ENCODE results near the gene KDM3B.
"Not testable (repeated sequence)": the region's sequence is repeated elsewhere in the genome, so short reads cannot be mapped to it uniquely, and the experiment has no call there.

Gene KDM3B

DNA sequence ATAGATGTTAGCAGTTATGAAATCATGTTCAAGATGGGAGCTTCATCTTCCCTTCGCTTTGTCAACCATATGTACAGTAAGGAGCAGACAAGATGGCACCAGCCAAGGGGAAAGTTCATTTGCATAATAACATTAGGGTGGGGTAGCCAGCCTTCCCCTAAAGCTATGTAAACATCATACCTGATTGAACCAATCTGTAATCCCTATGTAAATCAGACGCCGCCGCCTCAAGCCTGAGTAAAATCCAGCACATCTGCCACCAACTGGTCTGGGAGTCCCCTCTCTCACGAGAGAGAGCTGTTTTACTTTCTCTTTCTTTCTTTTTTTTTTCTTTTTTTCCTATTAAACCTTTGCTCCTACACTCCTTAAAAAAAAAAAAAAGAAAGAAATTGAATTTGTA is 55.5 kb downstream of the KDM3B start:
- DNase-seq: no peak

DNA sequence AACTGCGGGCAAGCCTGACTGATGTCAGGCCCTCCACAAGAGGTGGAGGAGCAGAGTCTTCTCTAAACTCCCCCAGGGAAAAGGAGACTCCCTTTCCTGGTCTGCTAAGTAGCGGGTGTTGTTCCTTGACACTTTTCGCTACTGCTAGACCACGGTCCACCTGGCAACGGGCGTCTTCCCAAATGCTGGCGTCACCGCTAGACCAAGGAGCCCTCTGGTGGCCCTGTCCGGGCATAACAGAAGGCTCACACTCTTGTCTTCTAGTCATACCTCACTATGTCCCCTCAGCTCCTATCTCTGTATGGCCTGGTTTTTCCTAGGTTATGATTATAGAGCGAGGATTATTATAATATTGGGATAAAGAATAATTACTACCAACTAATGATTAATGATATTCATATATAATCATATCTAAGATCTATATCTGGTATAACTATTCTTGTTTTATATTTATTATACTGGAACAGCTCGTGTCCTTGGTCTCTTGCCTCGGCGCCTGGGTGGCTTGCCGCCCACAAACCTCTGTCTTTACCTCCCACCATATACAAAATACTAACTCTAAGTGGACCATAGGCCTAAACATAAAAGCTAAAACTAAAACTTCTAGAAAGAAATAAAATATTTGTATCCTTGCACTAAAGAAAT is 58.6 kb downstream of the KDM3B start:
- DNase-seq: not testable (repeated sequence)

DNA sequence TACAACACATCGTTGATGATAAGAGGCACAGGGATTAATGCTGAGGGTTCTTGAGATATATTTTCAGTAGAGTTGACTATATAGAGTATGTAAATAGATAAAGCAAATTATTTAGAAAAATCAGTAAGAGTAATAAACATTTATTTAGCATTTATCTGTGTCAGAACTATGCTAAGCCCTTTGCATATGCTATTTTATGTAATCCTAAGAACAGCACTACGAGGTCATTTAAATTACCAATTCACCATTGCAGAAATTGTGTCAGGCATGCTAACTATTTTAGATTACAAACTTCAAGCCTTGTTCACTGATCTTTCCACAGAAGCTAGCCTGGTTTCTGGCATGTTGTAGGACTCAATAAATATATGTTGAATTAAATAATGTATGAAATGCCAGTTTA is 66.0 kb downstream of the KDM3B start:
- DNase-seq: no peak

DNA sequence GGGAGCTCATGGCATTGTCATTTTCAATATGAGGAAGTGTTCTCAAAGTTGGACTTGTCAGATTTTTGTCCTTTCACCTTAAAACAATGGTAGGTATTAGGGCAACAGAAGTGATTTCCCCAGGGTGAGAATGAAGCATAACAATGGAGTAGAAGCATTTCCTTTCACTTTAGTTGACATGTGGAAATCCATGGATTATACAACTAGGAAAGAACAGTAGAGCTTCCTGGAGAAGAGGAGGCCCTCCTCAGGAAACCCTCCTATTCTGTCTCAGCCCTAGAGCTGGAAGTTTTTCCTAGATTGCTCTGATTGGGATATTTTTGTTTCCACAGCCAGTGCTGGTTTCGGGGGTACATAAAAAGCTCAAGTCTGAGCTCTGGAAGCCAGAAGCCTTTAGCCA is 72.6 kb downstream of the KDM3B start:
- no peak for DNase-seq

DNA sequence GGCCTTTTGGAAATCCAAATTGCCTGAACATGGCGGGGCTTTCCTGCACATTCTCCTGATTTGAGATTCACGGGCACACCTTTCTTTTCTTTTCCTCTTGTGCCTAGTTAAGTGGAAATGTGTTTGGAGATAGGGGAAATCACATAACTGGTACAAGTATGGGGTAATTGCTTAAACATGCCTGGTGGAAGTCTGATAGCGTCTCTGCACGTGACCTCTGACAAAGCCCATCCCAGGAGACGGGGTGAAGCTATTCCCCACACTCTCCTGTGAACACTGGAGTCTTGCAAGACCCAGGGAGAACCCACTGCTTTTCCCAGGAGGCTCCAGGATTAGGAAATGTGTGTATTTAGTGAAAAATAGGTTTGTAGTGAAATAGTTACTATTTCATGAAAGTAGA is 83.5 kb downstream of the KDM3B start:
- DNase-seq: no peak

DNA sequence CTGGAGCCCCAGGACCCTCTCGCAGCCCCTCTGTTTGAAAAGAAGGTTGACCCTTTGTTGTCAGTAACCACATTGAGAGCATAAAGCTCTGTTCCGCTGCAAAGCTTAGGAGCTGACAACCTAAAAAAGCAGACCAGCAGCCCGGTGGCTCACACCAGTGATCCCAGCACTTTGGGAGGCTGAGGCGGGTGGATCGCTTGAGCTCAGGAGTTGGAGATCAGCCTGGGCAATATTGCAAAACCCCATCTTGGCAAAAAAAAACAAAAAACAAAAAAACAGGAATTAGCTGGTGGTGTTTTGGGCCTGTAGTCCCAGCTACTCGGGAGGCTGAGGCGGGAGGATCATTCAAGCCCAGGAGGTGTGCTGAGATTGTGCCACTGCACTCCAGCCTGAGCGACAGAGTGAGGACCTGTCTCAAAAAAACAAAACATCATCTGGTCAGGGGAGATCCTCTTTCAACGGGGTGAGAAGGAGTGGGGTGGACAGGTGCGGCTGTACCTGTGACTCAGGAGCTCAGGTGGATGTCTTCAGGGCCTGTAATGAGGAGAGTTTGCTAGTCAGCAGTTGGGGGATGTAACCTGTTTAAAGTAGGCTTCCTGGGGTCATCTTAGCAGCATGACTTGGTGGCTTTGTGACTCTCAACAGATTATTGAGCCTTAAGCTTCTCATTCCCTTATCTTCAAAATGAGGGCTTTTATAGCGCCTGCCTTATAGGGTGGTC is 85.7 kb downstream of the KDM3B start:
- DNase-seq: no peak

DNA sequence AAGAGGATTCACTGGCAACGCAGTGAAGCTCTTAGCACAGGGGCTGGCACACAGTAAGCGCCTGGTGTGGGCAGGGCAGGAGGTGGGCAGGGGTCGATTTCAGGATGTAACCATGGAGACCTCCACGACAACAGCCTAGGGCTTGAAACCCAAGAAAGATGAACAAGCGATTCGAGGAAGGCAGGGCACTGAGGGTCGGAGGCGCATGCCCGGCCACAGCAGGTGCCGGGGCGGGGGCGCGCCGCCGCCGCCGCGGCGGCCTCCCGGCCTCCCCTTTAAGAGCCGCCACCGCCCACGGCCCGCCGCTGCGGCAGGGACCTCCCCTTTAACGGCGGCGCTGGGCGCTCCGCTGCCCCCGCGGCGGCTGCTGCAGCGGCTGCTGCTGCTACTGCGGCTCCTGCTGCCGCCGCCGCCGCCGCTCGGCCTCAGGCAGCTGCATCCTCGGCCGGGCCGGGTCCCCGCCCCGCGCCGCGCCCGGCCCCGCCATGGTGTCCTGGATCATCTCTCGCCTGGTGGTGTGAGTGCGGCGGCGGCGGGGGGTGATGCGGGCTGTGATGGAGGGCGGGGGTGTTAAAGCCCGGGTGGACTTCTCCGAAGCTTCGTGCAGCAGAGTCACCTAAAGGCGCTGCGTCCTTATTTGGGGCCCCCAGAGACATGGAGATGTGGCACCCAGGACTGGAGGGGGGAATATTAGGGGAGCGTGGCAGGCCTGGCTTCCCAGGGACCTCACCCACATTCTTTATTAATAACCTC is 86.4 kb downstream of the KDM3B start, which contains the start of gene REEP2:
Gene REEP2, plus strand, starts transcription at position 334 of the 753 bp plus-strand sequence. Its CDS starts 152 bp downstream, at position 486.
- DNase-seq: no peak

DNA sequence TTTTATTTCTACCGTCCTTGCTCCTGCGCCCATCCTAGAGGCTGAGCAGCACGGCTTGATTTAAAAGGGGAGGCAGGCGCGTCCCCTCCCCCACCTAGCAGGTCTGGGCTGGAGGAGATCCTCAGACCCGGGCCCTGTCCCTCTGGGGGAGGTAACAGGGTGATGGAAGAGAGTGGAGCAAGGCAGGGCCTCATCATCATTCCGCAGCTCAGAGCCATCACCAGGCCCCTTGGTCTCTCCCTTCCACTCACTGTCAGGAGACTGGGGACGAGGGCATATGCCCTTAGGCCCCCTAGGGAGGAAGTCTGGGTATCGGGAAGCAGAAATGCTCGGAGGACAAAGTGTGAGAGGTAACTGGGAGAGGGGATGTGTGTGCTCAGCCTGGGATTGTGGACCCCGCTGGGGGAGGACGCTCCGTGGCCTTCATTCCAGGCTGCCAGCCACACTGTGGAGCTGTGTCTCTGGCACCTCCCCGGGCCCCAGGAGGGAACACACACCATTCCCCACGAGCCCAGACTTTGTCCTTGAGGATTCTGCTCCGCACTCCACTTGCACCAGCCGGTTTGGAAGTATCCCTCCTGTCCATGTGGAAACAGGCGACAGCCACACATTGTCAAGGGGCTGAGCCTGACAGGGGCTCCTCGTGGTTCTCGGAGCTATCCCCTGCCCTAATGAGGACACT is 87.1 kb downstream of the KDM3B start:
- DNase-seq: no peak

DNA sequence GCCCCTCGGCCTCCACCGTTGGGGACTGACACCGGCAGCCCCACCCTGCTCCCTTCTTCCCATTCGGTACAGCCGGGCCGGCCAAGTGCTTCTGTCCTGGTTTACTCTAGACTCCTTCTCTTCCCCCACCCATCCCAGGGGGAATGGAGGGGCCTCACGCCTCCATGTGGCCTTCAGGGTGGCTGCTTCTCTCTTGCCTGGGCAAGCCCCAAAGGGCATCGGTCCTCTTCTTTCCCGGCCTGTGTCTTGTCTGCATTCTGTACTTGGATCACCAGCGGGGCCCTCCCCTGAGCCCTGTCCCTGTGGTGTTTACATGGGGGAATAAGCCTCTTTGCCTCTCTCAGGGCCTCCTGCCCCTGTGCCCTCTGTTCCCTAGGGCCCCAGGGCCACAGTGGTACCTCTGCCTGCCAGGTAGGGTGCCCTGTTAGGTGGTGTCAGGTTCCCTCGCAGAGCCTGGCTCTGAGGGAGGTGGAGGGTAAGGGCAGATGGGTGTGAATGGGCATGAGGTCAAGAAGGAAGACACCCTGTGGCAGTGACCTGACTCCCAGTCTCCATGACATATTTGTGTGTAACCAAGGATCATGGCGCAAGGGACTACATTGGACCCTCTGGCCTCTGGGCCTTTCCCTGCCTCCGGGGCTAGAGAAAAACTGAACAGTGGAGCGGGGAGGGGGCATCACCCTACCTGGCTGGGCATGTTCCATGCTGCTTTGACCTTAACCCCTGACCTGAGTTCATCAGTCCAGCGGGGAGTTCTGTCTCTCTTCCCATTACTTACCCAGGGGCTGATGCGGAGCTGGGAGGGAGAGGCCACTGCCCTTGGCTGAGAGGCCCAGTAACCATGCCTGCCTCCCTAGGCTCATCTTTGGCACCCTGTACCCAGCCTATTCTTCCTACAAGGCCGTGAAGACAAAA is 87.9 kb downstream of the KDM3B start:
- no peak for DNase-seq

DNA sequence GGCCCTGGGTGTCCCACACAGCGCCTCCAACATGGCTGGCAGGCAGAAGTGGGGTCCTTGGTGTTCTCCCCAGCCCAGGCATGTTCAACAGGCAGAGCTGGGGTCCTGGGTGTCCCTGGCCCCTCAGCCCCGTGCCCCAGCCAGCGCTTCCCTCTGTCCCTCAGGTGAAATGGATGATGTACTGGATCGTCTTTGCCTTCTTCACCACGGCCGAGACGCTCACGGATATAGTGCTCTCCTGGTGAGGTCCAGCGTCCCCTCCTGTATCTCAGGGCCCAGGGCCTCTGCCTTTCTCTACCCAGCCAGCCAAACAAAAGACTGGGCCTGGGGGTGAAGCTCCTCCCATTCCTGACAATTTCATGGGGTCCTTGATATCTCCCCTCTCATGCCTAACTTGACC is 88.7 kb downstream of the KDM3B start:
- no peak for DNase-seq

DNA sequence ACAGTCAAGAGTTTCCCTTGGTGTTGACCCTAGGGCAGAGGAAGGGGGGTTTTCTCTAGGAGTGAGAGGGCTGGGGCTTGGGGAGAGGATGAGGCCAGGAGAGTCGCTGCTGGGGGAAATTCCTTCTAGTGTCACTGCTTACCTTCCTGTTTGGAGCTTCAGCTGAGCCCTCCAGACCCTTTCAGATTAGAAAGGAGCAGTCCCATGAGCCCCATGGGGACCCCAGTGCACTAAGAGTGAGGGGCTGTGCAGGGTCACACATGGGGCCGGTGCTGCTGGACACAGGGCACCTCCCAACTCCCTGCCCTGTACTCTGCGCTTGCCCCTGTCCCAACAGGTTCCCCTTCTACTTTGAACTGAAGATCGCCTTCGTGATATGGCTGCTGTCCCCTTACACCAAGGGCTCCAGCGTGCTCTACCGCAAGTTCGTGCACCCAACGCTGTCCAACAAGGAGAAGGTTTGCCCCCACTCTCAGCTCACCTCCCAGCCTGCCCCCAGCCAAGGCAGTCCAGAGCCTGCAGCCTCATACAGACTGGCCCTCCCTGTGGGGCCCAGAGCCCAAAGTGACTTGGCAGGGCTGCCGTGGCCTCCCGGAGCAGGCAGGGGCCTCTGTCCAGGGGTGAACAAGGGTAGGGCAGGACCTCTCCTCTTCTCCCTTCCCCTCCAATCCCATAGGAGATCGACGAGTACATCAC is 91.7 kb downstream of the KDM3B start:
- no peak for DNase-seq

DNA sequence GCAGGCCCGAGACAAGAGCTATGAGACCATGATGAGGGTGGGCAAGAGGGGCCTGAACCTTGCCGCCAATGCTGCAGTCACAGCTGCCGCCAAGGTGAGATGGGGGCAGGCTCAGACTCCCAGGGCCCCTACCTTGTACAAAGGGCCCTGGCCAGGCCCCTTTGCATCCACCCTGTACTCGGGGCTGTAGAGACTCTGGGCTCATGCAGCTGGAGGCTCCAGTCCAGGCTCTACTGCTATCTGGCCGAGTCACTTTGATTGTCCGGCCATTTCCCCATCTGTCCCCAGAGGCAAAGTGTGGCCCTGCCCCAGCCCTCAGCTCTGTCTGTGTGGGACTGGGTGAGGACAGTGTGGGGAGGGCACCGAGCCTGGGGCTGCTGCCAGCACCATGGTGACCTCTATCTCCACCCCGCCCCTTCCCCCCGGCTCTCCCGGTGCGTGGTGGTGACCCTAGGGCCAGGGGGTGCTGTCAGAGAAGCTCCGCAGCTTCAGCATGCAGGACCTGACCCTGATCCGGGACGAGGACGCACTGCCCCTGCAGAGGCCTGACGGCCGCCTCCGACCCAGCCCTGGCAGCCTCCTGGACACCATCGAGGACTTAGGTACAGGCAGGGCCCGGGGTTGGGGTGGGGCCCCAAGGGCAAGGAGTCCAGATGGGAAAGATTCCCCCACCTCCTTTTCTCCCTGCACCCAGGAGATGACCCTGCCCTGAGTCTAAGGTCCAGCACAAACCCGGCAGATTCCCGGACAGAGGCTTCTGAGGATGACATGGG is 92.5 kb downstream of the KDM3B start:
- DNase-seq: no peak

DNA sequence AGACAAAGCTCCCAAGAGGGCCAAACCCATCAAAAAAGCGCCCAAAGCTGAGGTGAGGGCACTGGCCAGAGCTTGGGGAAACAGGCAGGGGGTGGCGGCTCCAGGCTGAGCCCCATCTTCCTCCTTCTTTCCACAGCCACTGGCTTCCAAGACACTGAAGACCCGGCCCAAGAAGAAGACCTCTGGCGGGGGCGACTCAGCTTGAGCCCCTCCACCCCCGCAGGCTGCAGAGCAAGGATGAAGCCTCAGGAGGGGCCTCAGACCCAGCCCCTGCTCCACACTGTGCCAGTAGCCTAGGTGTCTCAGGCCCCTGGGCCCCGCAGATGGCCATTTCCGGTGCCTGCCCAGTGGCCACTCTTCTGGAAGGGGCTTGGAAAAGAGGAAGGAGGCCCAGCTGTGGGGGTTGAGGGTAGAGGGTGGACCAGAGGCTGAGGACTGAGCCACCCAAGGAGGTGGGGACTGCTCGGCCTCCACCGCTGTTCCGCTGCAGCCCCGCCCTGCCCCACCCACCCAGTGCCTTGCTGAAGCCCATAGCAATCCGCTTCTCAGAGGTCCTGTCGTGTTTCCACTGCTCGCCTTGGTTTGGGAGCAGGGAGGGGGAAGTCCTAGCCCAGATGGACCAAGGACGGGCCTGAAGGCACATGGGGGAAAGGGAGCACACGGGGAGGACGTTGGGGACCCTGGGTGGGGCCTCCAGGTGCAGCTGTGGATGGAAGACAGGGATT is 93.2 kb downstream of the KDM3B start:
- no peak for DNase-seq

DNA sequence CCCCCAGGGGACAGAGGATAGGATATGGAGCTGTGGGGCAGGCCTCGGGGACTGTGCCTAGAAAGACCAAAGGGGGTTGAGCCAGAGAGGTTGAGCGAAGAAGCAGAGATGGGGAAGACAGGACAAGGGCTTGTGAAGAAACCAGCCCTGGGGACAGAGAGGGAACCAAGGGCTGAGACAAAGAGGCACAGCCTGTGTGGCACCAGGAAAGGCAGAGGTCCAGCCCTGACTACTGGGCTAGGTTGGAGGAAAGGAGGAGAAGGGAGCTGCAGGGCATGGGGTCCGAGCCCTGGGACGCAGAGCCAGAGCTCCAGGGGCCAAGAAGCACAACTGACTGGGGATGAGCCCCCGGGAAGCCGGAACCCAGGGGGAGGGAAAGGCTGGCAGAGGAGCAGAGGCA is 95.6 kb downstream of the KDM3B start:
- DNase-seq: no peak

DNA sequence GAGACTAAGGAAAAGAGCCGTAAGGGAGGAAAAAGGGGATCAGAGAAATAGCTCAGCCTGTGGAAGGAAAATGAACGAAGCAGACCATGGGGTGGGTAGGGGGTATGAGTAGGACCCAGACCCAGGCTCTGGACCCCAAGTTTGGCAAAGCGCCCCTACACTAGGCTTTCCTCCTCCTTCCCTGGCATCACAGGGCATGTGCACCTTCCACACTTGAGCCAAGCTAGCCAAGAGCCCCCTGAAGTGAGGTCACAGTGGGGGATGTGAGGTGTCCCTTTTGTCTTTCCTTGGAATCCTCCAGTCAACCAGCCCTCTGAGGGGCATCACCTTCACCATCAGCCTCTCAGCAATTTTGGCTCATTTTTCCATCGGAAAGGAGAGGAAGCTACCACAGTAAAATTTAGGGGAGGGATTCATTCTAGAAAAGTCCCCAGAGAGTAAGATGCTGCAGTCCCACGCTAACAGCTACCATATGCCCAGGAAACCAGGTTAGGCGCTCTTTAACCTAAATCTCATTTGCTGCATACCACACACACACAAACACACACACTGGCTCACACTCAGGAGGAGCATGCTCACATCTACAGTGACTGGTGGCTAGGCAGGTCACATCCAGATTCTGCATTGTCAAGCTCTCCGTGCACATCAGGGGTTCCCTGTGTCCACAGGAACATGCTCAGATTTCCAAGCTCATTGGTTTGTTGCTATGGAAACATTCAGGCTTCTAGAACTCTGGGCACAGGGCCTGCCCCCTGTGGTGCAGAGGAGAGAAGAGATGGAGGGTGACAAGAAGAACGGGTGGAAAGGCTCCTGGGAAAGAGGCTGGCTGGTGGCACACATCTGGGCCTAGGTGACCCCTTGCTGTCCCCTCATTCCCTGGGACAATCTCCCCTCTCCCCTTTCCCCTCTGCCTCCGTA is 96.3 kb downstream of the KDM3B start:
- no peak for DNase-seq

DNA sequence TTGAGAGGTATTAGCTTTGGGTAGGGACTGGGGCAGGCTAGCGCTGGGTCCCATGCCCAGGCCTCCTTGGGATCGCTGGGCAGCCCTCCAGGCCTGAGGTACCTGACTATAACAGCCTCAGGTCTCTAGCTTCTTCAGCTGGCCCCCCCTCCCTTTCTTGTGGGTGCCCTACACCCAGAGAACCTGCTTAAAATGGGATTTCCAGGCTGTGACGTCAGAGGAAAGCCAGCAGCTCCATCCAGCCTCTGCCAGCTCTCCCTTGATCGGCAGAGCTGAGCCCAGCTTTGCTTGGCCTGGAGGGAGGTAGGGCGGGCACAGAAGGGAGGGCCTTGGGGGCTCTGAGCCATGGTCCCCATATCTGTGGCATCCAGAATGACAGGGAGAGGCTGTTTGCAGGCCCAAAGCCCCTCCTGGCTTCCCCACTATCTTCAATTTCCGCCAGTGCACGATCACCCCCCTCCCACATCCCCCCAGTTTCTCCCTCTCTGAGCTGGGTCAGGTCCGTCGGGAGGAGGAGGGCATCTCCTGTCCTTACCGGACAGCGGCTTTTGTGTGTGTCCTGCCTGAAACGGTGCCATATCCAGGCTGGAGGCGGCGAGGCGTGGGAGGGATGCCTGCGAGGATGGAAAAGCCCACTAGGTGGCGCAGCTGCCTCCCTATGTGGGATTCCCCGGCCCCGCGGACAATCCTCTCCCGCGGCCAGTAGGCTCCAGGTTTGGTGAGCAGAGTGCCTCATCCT is 97.2 kb downstream of the KDM3B start:
- peak; percentile 68 for DNase-seq

DNA sequence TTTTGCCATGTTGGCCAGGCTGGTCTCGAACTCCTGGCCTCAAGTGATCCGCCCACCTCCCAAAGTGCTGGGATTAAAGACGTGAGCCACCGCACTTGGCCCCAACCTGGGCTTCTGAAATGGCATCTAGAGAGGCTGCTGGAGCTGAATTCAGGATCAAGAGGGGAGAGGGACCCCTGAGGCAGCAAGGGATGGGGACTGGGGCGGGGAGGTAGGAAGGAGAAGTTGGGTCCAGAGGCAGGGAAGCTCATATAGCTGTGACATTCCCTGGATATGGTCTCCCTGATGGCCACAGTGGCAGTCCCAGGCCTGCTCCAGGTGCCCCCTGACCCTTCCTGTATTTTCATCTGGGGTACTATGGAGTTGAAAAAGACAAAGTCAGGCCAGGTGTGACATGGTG is 98.5 kb downstream of the KDM3B start:
- no peak for DNase-seq

DNA sequence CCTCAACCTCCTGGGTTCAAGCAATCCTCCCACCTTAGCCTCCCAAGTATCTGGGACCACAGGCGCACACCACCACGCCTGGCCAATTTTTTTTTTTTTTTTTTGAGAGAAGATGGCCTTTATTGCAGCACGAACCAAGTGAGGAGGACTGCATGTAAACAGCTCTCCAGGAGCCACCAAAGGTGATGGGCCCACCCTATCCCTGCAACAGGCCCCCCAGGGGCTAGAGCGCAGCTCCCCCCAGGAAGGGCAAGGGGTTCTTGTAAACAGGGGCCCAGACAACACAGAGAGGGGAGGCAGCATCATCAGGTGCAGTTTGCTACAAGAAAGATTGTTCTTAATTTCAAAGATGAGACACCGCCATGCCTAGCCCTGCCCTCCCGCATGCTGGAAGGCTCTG is 100.2 kb downstream of the KDM3B start:
- DNase-seq: no peak
